ENCODE data around the gene CFAP70. TPM values are rescaled to one million over a fixed set of nuclear protein-coding genes. Genes with fewer than 3 reads are reported as not detected.
A peak's percentile ranks its signal among the peaks of the same experiment; 100 is the strongest.

Gene CFAP70
- total RNA-seq, 1 donor from 2014 or later = 1.7 TPM

- peaks cover 1% of the 10 kb centered on the region for H3K27me3 Mint-ChIP-seq (ENCODE audit: unreplicated experiment)
- no peak overlapping the region for H3K4me3 Mint-ChIP-seq (ENCODE audit: unreplicated experiment)
- TF ChIP-seq CTCF (IDR thresholded peaks at IDR 0.05; ENCODE audit: unreplicated experiment) = no peak
- DNase-seq (ENCODE audit: low spot score) = no peak
- H3K36me3 Mint-ChIP-seq (ENCODE audit: low read depth, unreplicated experiment) = peaks cover 12% of the 10 kb centered on the region
- H3K9me3 Mint-ChIP-seq (ENCODE audit: unreplicated experiment) = no peaks in the 10 kb centered on the region
- H3K27ac Mint-ChIP-seq (ENCODE audit: unreplicated experiment) = no peak overlapping the region
- H3K4me1 Mint-ChIP-seq (ENCODE audit: unreplicated experiment) = no peaks in the 10 kb centered on the region
Observed at GRCh38 chr10:73220989-73221388, 137.7 kb downstream of the CFAP70 start.

GRCh38 chr10:73219384-73219783 is 139.3 kb downstream of the CFAP70 start:
- no peak for TF ChIP-seq CTCF (IDR thresholded peaks at IDR 0.05; ENCODE audit: unreplicated experiment)
- Mint-ChIP-seq H3K27ac (ENCODE audit: unreplicated experiment) (no peak overlapping the region), H3K27me3 (ENCODE audit: unreplicated experiment) (peaks cover 1% of the 10 kb centered on the region), H3K36me3 (ENCODE audit: low read depth, unreplicated experiment) (peaks cover 12% of the 10 kb centered on the region), H3K4me3 (ENCODE audit: unreplicated experiment) (no peak overlapping the region), H3K9me3 (ENCODE audit: unreplicated experiment) (no peaks in the 10 kb centered on the region), H3K4me1 (ENCODE audit: unreplicated experiment) (no peaks in the 10 kb centered on the region)
- no peak for DNase-seq (ENCODE audit: low spot score)

DNA sequence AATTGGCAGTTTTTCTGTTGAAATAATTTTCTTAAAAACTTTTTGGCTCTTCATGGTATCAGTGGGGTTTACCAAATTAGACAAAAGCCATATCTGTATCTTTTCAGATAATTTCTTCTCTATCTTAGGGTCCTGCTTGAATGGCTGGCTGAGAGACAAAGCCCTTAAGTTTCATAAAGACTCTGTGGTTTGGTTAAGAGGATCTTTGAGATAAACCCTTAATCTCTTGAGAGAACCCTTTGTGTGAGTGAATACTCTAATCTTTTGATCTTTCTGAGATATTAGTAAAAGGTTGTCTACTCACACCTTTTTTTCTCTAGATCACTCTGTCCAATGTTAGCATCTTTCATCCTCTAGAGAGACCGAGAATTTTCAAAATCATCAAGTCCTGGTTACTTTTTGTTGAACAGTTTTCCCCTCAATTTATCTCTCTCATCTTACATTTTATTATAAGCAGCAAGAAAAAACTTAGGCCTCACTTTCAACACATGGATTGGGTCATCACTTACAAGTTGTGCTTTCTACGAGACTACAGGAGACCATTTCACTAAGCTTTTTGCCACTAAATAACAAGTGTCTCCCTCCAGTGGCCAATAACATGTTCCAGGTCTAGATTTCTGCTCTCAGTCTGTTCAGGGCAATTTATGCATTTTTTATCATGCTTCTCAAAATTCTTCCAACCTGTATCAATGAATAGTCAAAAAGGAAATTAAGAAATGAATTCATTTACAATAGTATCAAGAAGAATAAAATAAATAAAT is 140.1 kb downstream of the CFAP70 start:
- Mint-ChIP-seq H3K27ac (ENCODE audit: unreplicated experiment) (no peak overlapping the region), H3K36me3 (ENCODE audit: low read depth, unreplicated experiment) (peaks cover 12% of the 10 kb centered on the region), H3K4me1 (ENCODE audit: unreplicated experiment) (no peaks in the 10 kb centered on the region), H3K9me3 (ENCODE audit: unreplicated experiment) (no peaks in the 10 kb centered on the region), H3K4me3 (ENCODE audit: unreplicated experiment) (no peak overlapping the region), H3K27me3 (ENCODE audit: unreplicated experiment) (peaks cover 1% of the 10 kb centered on the region)
- TF ChIP-seq CTCF (IDR thresholded peaks at IDR 0.05; ENCODE audit: unreplicated experiment) = peak; percentile 29
- DNase-seq (ENCODE audit: low spot score) = no peak

DNA sequence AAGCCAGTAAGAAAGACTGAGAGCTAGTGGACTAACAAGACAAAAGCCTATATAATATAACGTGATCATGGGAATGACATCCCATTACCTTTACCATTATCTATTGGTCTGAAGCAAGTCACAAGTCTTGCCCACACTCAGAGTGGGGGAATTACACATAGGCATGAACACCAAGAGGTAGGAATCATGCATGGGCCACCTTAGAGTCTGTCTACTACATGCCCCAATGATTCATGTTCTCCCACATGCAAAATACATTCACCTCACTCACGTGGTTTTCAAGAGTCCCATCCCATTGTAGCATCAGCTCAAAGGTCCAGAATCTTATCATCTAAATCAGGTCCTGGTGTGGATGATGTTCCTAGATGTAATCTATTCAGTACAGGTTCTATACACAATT is 141.0 kb downstream of the CFAP70 start:
- Mint-ChIP-seq H3K36me3 (ENCODE audit: low read depth, unreplicated experiment) (peaks cover 12% of the 10 kb centered on the region), H3K9me3 (ENCODE audit: unreplicated experiment) (no peaks in the 10 kb centered on the region), H3K27me3 (ENCODE audit: unreplicated experiment) (peaks cover 1% of the 10 kb centered on the region), H3K27ac (ENCODE audit: unreplicated experiment) (no peak overlapping the region), H3K4me1 (ENCODE audit: unreplicated experiment) (no peaks in the 10 kb centered on the region), H3K4me3 (ENCODE audit: unreplicated experiment) (no peak overlapping the region)
- no peak for DNase-seq (ENCODE audit: low spot score)
- no peak for TF ChIP-seq CTCF (IDR thresholded peaks at IDR 0.05; ENCODE audit: unreplicated experiment)

GRCh38 chr10:73215749-73216148 is 142.9 kb downstream of the CFAP70 start:
- no peaks in the 10 kb centered on the region for H3K4me1 Mint-ChIP-seq (ENCODE audit: unreplicated experiment)
- H3K36me3 Mint-ChIP-seq (ENCODE audit: low read depth, unreplicated experiment) = peaks cover 12% of the 10 kb centered on the region
- H3K4me3 Mint-ChIP-seq (ENCODE audit: unreplicated experiment) = no peak overlapping the region
- no peak for TF ChIP-seq CTCF (IDR thresholded peaks at IDR 0.05; ENCODE audit: unreplicated experiment)
- no peak overlapping the region for H3K27ac Mint-ChIP-seq (ENCODE audit: unreplicated experiment)
- peaks cover 1% of the 10 kb centered on the region for H3K27me3 Mint-ChIP-seq (ENCODE audit: unreplicated experiment)
- DNase-seq (ENCODE audit: low spot score) = no peak
- no peaks in the 10 kb centered on the region for H3K9me3 Mint-ChIP-seq (ENCODE audit: unreplicated experiment)

Data from endothelial cell (in vitro differentiated cells).